Hepatocyte (in vitro differentiated cells): ENCODE results near the gene DET1.

Experiments used
- EZH2 ChIP-seq: fragments of 200-600 bp; sonication (generic); IDR thresholded peaks from 2 replicates; pipeline ENCODE4 v1.6.1; 2016; ENCODE audit warnings: antibody characterized with exemption, mild to moderate bottlenecking, borderline replicate concordance
- EZH2phosphoT487 ChIP-seq: fragments of 200-600 bp; sonication (generic); IDR thresholded peaks from one replicate; pipeline ENCODE4 v1.6.1; 2018; ENCODE audit warnings: antibody characterized with exemption, mild to moderate bottlenecking, low read depth, moderate library complexity; ENCODE audit not compliant: unreplicated experiment, severe bottlenecking
- TF ChIP-seq, protein P1 (sequence below): fragments of 200-600 bp; sonication (generic); IDR thresholded peaks from 2 replicates; pipeline ENCODE4 v1.5.1; 2016; ENCODE audit warnings: antibody characterized with exemption, mild to moderate bottlenecking; ENCODE audit not compliant: poor library complexity

GRCh38 chr15:88497109-88497765, 49.2 kb downstream of the DET1 start:
- TF ChIP-seq, protein P1, sequence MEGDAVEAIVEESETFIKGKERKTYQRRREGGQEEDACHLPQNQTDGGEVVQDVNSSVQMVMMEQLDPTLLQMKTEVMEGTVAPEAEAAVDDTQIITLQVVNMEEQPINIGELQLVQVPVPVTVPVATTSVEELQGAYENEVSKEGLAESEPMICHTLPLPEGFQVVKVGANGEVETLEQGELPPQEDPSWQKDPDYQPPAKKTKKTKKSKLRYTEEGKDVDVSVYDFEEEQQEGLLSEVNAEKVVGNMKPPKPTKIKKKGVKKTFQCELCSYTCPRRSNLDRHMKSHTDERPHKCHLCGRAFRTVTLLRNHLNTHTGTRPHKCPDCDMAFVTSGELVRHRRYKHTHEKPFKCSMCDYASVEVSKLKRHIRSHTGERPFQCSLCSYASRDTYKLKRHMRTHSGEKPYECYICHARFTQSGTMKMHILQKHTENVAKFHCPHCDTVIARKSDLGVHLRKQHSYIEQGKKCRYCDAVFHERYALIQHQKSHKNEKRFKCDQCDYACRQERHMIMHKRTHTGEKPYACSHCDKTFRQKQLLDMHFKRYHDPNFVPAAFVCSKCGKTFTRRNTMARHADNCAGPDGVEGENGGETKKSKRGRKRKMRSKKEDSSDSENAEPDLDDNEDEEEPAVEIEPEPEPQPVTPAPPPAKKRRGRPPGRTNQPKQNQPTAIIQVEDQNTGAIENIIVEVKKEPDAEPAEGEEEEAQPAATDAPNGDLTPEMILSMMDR = no peak
- no peak for TF ChIP-seq EZH2
- TF ChIP-seq EZH2phosphoT487 = no peak
